ENCODE data around the gene ADGRV1.
"Not testable (repeated sequence)": the region's sequence is repeated elsewhere in the genome, so short reads cannot be mapped to it uniquely, and the experiment has no call there.

The ADGRV1 gene

DNA sequence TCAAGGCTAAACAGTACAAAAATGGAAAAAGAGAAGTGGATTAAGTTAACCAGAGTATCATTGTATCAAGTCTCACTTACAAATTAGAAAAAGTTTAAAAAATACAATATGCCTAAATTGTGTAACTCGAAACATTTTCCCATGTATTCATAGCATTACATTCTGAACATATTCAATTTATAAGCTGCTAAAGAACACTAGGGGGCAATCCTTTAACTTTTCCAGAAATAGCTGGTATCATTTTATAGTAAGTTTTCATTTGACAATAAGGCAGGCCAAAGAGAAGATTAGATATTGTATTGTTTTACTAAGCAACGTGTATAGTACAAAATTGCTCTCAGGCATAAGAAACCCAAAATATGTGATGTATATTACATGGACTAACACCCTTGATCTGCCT lies 234.6 kb downstream of the ADGRV1 start:
- no peaks in the 10 kb centered on the region for H3K9me3 ChIP-seq (ENCODE audit: insufficient read depth, low read depth, low read length)
- no peak for TF ChIP-seq EZH2phosphoT487 (IDR thresholded peaks at IDR 0.05; ENCODE audit: borderline replicate concordance)
- TF ChIP-seq, protein P1, sequence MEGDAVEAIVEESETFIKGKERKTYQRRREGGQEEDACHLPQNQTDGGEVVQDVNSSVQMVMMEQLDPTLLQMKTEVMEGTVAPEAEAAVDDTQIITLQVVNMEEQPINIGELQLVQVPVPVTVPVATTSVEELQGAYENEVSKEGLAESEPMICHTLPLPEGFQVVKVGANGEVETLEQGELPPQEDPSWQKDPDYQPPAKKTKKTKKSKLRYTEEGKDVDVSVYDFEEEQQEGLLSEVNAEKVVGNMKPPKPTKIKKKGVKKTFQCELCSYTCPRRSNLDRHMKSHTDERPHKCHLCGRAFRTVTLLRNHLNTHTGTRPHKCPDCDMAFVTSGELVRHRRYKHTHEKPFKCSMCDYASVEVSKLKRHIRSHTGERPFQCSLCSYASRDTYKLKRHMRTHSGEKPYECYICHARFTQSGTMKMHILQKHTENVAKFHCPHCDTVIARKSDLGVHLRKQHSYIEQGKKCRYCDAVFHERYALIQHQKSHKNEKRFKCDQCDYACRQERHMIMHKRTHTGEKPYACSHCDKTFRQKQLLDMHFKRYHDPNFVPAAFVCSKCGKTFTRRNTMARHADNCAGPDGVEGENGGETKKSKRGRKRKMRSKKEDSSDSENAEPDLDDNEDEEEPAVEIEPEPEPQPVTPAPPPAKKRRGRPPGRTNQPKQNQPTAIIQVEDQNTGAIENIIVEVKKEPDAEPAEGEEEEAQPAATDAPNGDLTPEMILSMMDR (conservative IDR thresholded peaks at IDR 0.05; ENCODE audit: low read length), result peak; percentile 24
- no peaks in the 10 kb centered on the region for H3K36me3 ChIP-seq (ENCODE audit: insufficient read depth, low read length)

DNA sequence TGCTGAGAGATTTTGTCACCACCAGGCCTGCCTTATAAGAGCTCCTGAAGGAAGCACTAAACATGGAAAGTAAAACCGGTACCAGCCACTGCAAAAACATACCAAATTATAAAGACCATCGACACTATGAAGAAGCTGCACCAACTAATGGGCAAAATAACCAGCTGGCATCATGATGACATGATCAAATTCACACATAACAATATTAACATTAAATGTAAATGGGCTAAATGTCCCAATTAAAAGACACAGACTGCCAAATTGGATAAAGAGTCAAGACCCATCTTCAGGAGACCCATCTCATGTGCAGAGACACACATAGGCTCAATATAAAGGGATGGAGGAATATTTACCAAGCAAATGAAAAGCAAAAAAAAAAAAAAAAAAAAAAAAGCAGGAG lies 238.3 kb downstream of the ADGRV1 start:
- not testable (repeated sequence) for H3K79me2 ChIP-seq (ENCODE audit: insufficient read depth, low read length); H2AFZ ChIP-seq (ENCODE audit: low read length); H3K36me3 ChIP-seq (ENCODE audit: insufficient read depth, low read length); H3K27me3 ChIP-seq (ENCODE audit: insufficient read depth, low read length, poor library complexity, severe bottlenecking); H3F3A ChIP-seq (ENCODE audit: low read depth); H3K4me3 ChIP-seq (ENCODE audit: low read length, poor library complexity, severe bottlenecking); H3K4me2 ChIP-seq (ENCODE audit: low read depth, low read length, poor library complexity, severe bottlenecking); H3K9me3 ChIP-seq (ENCODE audit: insufficient read depth, low read depth, low read length); H3K9me2 ChIP-seq (replicated peaks; ENCODE audit: low read depth, low read length); H3K4me1 ChIP-seq (ENCODE audit: insufficient read depth, low read length, poor library complexity, severe bottlenecking); H4K20me1 ChIP-seq (ENCODE audit: insufficient read depth, low read length, poor library complexity, severe bottlenecking); H3K9ac ChIP-seq (ENCODE audit: low read depth, low read length, poor library complexity, severe bottlenecking)

More for the DNA sequence above, 234.6 kb downstream of the ADGRV1 start:
- H3K4me2 ChIP-seq (ENCODE audit: low read depth, low read length, poor library complexity, severe bottlenecking), result no peak overlapping the region
- H3F3A ChIP-seq (ENCODE audit: low read depth), result no peaks in the 10 kb centered on the region
- no peaks in the 10 kb centered on the region for H3K9me2 ChIP-seq (replicated peaks; ENCODE audit: low read depth, low read length)
- H4K20me1 ChIP-seq (ENCODE audit: insufficient read depth, low read length, poor library complexity, severe bottlenecking), result no peaks in the 10 kb centered on the region
- H3K9ac ChIP-seq (ENCODE audit: low read depth, low read length, poor library complexity, severe bottlenecking), result no peak overlapping the region
- no peaks in the 10 kb centered on the region for H3K27me3 ChIP-seq (ENCODE audit: insufficient read depth, low read length, poor library complexity, severe bottlenecking)
- no peaks in the 10 kb centered on the region for H3K79me2 ChIP-seq (ENCODE audit: insufficient read depth, low read length)
- H3K4me1 ChIP-seq (ENCODE audit: insufficient read depth, low read length, poor library complexity, severe bottlenecking), result no peaks in the 10 kb centered on the region
- H2AFZ ChIP-seq (ENCODE audit: low read length), result no peak overlapping the region
- no peak overlapping the region for H3K4me3 ChIP-seq (ENCODE audit: low read length, poor library complexity, severe bottlenecking)

DNA sequence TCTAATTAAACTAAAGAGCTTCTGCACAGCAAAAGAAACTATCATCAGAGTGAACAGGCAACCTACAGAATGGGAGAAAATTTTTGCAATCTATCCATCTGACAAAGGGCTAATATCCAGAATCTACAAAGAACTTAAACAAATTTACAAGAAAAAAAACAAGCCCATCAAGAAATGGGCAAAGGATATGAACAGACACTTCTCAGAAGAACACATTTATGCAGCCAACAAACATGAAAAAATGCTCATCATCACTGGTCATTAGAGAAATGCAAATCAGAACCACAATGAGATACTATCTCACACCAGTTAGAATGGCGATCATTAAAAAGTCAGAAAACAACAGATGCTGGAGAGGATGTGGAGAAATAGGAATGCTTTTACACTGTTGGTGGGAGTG lies 241.5 kb downstream of the ADGRV1 start:
- H3K36me3 ChIP-seq (ENCODE audit: insufficient read depth, low read length); H3F3A ChIP-seq (ENCODE audit: low read depth); H2AFZ ChIP-seq (ENCODE audit: low read length); H3K4me3 ChIP-seq (ENCODE audit: low read length, poor library complexity, severe bottlenecking); H3K27me3 ChIP-seq (ENCODE audit: insufficient read depth, low read length, poor library complexity, severe bottlenecking); H3K79me2 ChIP-seq (ENCODE audit: insufficient read depth, low read length); H3K9ac ChIP-seq (ENCODE audit: low read depth, low read length, poor library complexity, severe bottlenecking); H3K4me1 ChIP-seq (ENCODE audit: insufficient read depth, low read length, poor library complexity, severe bottlenecking); H3K4me2 ChIP-seq (ENCODE audit: low read depth, low read length, poor library complexity, severe bottlenecking); H3K9me2 ChIP-seq (replicated peaks; ENCODE audit: low read depth, low read length); H3K9me3 ChIP-seq (ENCODE audit: insufficient read depth, low read depth, low read length); H4K20me1 ChIP-seq (ENCODE audit: insufficient read depth, low read length, poor library complexity, severe bottlenecking): not testable (repeated sequence)

DNA sequence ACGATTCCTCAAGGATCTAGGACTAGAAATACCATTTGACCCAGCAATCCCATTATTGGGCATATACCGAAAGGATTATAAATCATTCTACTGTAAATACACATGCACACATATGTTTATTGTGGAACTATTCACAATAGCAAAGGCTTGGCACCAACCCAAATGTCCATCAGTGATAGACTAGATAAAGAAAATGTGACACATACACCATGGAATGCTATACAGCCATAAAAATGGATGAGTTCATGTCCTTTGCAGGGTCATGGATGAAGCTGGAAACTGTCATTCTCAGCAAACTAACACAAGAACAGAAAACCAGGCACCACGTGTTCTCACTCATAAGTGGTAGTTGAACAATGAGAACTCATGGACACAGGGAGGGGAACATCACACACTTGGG lies 241.9 kb downstream of the ADGRV1 start:
- H3K27me3 ChIP-seq (ENCODE audit: insufficient read depth, low read length, poor library complexity, severe bottlenecking); H3K4me3 ChIP-seq (ENCODE audit: low read length, poor library complexity, severe bottlenecking): not testable (repeated sequence)

More for the DNA sequence above, 241.9 kb downstream of the ADGRV1 start:
- not testable (repeated sequence) for H3K9me3 ChIP-seq (ENCODE audit: insufficient read depth, low read depth, low read length); H3K36me3 ChIP-seq (ENCODE audit: insufficient read depth, low read length); H3K9ac ChIP-seq (ENCODE audit: low read depth, low read length, poor library complexity, severe bottlenecking); H2AFZ ChIP-seq (ENCODE audit: low read length); H3K79me2 ChIP-seq (ENCODE audit: insufficient read depth, low read length); H3F3A ChIP-seq (ENCODE audit: low read depth); H3K9me2 ChIP-seq (replicated peaks; ENCODE audit: low read depth, low read length); H3K4me2 ChIP-seq (ENCODE audit: low read depth, low read length, poor library complexity, severe bottlenecking); H3K4me1 ChIP-seq (ENCODE audit: insufficient read depth, low read length, poor library complexity, severe bottlenecking); H4K20me1 ChIP-seq (ENCODE audit: insufficient read depth, low read length, poor library complexity, severe bottlenecking)

All from Loucy (cell line).